Ovary (tissue), 9 donors: Measurements from ENCODE around the gene TOGARAM2. TPM values are rescaled to one million over a fixed set of nuclear protein-coding genes. Genes with fewer than 3 reads are reported as not detected.

Experiments
- DNase-seq, 5 donors: peaks; one replicate each; pipeline ENCODE4 v3.0.0-alpha.2; 2019 to 2020
- H3K27ac ChIP-seq, 2 donors: fragments of 200-600 bp; one replicate each; pipeline versions ENCODE4 v1.5.1 to v1.8.0; 2019 to 2022
- H3K27me3 ChIP-seq: fragments of 200-600 bp; one replicate; pipeline ENCODE4 v1.8.0; 2022
- H3K36me3 ChIP-seq: fragments of 200-600 bp; sonication (generic); one replicate; pipeline ENCODE4 v1.5.1; 2019
- H3K4me1 ChIP-seq: one replicate; pipeline ENCODE4 v1.8.1; 2013; ENCODE audit warnings: mild to moderate bottlenecking, moderate library complexity; ENCODE audit not compliant: insufficient read depth
- H3K4me3 ChIP-seq: fragments of 200-600 bp; sonication (generic); one replicate; pipeline ENCODE4 v1.5.1; 2017
- H3K9me3 ChIP-seq, 2 donors: fragments of 200-600 bp in 1 of 2; sonication (generic) in 1 of 2; one replicate each; pipeline versions ENCODE4 v1.5.1 to v1.8.1; 2013 to 2019; ENCODE audit warnings: mild to moderate bottlenecking in 1 of 2, moderate library complexity in 1 of 2
- EP300 ChIP-seq: sonication (generic); formaldehyde crosslinking; IDR thresholded peaks from one replicate; pipeline ENCODE4 v1.6.1; 2017; ENCODE audit warnings: antibody characterized with exemption
- POLR2A ChIP-seq: fragments of 450-650 bp; IDR thresholded peaks from one replicate; pipeline ENCODE4 v1.6.1; 2017; ENCODE audit warnings: antibody characterized with exemption, mild to moderate bottlenecking, moderate library complexity
- WGBS, 3 donors: extraction: QIAGEN DNeasy Blood & Tissue Kit in 1 of 3; methylation state at CpG; one replicate each; pipeline versions ENCODE4 v1.1.5 to v1.1.7; 2013 to 2017; 5-methylcytosine and 5-hydroxymethylcytosine counted together
- intact Hi-C, 4 donors: fragments of 100-400 bp; cut with DNase I; formaldehyde crosslinking; loops; one replicate each; pipeline versions ENCODE4 v1.11.0 to v1.15.1; 2022 to 2023
- polyA plus RNA-seq, 2 donors: library from polyadenylated mRNA; stranded (reverse); fragments of 200-250 nt in 1 of 2; fragments of 350-450 nt in 1 of 2; fragmentation: Illumina TruSeq in 1 of 2; extraction: RNeasy Lipid Tissue Mini Kit (QIAGEN cat#74804) in 1 of 2; gene quantifications; one replicate each; pipeline ENCODE4 v1.2.3, GENCODE V29; 2013 to 2014
- total RNA-seq, 7 donors: library from RNA; depleted of rRNA in 2 of 7; stranded (reverse); fragments of >200 nt in 2 of 7; fragmentation: NEBNext Ultra II Directional in 3 of 7; extraction: Animal tissue kit (Norgen Biotek cat#: 25700) in 3 of 7; gene quantifications; one replicate each; pipeline versions ENCODE4 v1.1.0 to v1.2.4, GENCODE V29; 2016 to 2023
- TF ChIP-seq, protein P1 (sequence below), 3 donors: fragments of 450-650 bp in 2 of 3; fragments of 200-600 bp in 1 of 3; IDR thresholded peaks; one replicate each; pipeline versions ENCODE4 v1.5.1 to v1.8.0; 2016 to 2022; ENCODE audit warnings: antibody characterized with exemption in 3 of 3, mild to moderate bottlenecking in 1 of 3
- donor health status: DM: no; HTN: no; CAD: no; lungs with moderate emphysema.
- donor health status: DM: no; HTN: no; CAD: no.
- donor health status: Bipolar disorder and iron deficiency.
- donor health status: DM: yes; HTN: yes; CAD: no.
- donor health status: DM: no; HTN: no; CAD: no.
- donor health status: DM: yes; HTN: yes; CAD: no.

Gene TOGARAM2
- total and polyA plus RNA-seq, 9 donors, result 0.33 to 21.1 (median 1.7) TPM

DNA sequence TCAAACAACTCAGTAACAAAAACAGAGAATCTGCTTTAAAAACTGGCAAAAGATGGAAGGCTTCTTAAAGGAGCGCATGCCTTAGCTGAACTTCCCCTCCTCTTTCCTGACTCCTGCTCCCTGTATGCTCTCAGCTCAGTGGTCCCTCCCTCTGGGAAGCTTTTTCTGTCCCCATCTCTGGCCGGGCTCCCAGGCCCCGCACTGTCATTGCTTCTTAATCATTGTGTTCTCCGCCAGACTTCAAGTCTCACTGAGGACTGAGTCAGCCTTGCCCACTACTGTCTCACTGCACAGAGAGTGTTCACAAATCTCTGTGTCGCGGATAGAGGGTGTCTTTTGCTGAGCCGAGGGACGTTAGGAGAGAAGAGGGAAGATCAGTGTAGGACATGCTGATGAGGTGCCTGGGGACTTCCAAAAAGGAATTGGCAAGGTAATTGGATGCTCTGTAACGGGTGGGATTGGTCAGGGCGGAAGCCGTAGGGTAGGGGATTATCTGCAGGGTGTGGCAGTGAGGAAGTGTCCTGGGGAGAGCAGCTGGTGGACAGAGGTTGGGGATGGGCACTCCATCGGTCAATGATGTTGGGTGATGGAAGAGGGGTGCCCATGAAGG is 16.2 kb downstream of the TOGARAM2 start:
- no peak for DNase-seq
- intact Hi-C loops, result no loop called here

DNA sequence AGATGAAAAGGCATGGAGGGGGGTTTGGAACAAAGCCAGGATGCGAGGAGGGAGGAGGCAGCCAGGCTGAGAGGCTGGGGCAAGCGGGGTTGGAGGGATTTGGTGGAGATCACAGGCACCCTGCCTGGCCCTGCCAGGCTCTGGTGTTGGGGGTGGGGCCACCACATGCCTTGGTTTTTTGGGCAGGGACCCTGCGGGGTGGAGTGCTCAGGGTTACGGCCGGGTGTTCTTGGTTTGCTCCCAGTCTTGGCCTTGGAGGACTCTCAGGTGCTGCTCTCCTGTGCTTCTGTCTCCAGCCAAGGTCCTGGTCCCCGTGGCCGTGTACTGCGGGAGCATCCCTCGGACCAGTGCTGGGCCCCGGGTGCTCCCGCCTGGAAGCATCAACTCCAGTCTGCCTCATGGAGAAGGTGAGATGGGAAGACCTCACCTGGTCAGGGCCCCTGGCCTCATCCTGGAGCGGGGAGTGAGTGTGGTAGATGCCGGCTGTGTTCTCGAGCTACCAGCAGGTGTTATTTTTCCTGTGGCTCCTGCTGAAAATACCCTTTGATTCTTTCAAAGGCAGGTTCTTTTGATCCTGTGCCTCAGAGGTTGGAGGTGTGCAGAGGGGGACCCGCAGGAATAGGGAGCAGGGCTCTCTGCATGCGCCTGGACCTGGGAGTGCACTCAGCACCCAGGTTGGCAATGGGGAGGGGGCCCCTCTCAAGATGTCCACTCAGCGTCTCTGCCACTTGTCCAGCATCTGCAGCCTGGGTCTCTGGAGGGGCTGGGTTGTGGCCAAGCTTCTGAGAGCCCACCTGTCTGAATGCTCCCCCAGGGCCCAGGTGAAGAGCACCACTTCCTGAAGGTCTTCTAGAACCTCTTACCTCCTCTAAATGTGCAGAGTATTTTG is 17.0 kb downstream of the TOGARAM2 start:
- Histone ChIP-seq H3K36me3 (no peaks in the 10 kb centered on the region), H3K27ac (no peak overlapping the region), H3K4me3 (no peak overlapping the region), H3K9me3 (no peaks in the 10 kb centered on the region), H3K27me3 (no peaks in the 10 kb centered on the region), H3K4me1 (no peaks in the 10 kb centered on the region)
- DNase-seq, result no peak
- TF ChIP-seq, protein P1, sequence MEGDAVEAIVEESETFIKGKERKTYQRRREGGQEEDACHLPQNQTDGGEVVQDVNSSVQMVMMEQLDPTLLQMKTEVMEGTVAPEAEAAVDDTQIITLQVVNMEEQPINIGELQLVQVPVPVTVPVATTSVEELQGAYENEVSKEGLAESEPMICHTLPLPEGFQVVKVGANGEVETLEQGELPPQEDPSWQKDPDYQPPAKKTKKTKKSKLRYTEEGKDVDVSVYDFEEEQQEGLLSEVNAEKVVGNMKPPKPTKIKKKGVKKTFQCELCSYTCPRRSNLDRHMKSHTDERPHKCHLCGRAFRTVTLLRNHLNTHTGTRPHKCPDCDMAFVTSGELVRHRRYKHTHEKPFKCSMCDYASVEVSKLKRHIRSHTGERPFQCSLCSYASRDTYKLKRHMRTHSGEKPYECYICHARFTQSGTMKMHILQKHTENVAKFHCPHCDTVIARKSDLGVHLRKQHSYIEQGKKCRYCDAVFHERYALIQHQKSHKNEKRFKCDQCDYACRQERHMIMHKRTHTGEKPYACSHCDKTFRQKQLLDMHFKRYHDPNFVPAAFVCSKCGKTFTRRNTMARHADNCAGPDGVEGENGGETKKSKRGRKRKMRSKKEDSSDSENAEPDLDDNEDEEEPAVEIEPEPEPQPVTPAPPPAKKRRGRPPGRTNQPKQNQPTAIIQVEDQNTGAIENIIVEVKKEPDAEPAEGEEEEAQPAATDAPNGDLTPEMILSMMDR (IDR thresholded peaks at IDR 0.05), result no peak
- no peak for TF ChIP-seq POLR2A
- TF ChIP-seq EP300, result no peak
- intact Hi-C loops, result no loop called here
- WGBS, 3 donors, result 88 to 92% (median 92%) methylated on average over 17 of the region's 17 CpGs

More for the DNA sequence above, 16.2 kb downstream of the TOGARAM2 start:
- TF ChIP-seq EP300, result no peak
- TF ChIP-seq, protein P1 (IDR thresholded peaks at IDR 0.05), result no peak
- 65 to 73% (median 70%) methylated on average over 12 of the region's 12 CpGs for WGBS, 3 donors
- Histone ChIP-seq H3K4me1 (no peaks in the 10 kb centered on the region), H3K36me3 (no peaks in the 10 kb centered on the region), H3K9me3 (no peaks in the 10 kb centered on the region), H3K4me3 (no peak overlapping the region), H3K27me3 (no peaks in the 10 kb centered on the region), H3K27ac (no peak overlapping the region)

DNA sequence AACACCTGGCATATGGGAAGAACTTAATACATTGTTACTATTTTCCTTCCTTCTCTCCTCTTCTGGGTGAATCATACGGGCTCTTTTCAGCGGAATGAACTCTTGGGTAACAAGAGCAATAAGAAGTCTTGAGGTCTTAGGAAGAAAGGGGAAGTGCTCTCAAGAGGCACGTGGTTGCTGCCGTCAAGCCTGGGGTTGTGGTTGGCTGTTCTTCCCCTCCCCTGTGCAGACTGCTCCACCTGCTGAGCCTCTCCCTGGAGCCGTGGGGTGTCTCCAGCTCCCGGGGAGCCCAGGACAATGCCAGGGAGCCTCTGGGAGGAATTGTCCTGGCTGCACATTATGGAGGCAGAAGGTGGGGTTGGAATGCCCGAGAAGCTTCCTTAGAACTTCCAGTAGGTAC is 19.4 kb downstream of the TOGARAM2 start:
- TF ChIP-seq EP300 (no peak), POLR2A (no peak)
- TF ChIP-seq, protein P1 (IDR thresholded peaks at IDR 0.05), result no peak
- Histone ChIP-seq H3K9me3 (no peaks in the 10 kb centered on the region), H3K27me3 (no peaks in the 10 kb centered on the region), H3K4me1 (no peaks in the 10 kb centered on the region), H3K4me3 (no peak overlapping the region), H3K36me3 (no peaks in the 10 kb centered on the region), H3K27ac (no peak overlapping the region)
- intact Hi-C loops, result no loop called here
- WGBS, 3 donors, result 79 to 86% (median 85%) methylated on average over 7 of the region's 7 CpGs
- DNase-seq, result no peak

DNA sequence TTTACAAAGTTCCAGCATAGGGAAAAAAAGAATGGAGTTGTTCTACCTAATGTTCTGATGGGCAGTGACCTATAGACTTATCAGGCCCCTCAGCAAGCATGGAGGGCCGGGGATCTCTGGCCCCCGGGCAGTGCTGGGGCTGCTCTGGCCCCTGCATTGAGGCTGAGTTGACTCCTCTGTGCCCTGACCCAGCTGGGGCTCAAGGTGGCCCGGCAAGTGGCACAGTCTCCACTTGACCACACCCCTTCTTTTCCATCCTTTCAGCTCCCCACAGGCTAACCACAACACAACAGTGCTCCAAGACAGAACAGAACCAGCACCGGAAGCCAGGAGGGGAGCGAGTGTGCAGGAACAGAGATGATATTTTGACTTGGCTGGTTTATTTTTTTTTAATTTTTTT is 19.9 kb downstream of the TOGARAM2 start:
- Histone ChIP-seq H3K27ac (no peak overlapping the region), H3K9me3 (no peaks in the 10 kb centered on the region), H3K36me3 (no peaks in the 10 kb centered on the region), H3K4me1 (no peaks in the 10 kb centered on the region), H3K4me3 (no peak overlapping the region), H3K27me3 (no peaks in the 10 kb centered on the region)
- TF ChIP-seq, protein P1 (IDR thresholded peaks at IDR 0.05), result no peak
- TF ChIP-seq POLR2A (no peak), EP300 (no peak)
- no peak for DNase-seq
- intact Hi-C loops, result no loop called here
- 70 to 90% (median 79%) methylated on average over 5 of the region's 5 CpGs for WGBS, 3 donors
